Fibroblast of skin of right biceps (primary cell): ENCODE data around the gene TBC1D30.
"Not testable (repeated sequence)": the region's sequence is repeated elsewhere in the genome, so short reads cannot be mapped to it uniquely, and the experiment has no call there.

Experiments
- DNase-seq: peaks from one replicate; pipeline ENCODE4 v3.0.0-alpha.2; 2013

Gene TBC1D30, protein sequence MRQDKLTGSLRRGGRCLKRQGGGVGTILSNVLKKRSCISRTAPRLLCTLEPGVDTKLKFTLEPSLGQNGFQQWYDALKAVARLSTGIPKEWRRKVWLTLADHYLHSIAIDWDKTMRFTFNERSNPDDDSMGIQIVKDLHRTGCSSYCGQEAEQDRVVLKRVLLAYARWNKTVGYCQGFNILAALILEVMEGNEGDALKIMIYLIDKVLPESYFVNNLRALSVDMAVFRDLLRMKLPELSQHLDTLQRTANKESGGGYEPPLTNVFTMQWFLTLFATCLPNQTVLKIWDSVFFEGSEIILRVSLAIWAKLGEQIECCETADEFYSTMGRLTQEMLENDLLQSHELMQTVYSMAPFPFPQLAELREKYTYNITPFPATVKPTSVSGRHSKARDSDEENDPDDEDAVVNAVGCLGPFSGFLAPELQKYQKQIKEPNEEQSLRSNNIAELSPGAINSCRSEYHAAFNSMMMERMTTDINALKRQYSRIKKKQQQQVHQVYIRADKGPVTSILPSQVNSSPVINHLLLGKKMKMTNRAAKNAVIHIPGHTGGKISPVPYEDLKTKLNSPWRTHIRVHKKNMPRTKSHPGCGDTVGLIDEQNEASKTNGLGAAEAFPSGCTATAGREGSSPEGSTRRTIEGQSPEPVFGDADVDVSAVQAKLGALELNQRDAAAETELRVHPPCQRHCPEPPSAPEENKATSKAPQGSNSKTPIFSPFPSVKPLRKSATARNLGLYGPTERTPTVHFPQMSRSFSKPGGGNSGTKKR

DNA sequence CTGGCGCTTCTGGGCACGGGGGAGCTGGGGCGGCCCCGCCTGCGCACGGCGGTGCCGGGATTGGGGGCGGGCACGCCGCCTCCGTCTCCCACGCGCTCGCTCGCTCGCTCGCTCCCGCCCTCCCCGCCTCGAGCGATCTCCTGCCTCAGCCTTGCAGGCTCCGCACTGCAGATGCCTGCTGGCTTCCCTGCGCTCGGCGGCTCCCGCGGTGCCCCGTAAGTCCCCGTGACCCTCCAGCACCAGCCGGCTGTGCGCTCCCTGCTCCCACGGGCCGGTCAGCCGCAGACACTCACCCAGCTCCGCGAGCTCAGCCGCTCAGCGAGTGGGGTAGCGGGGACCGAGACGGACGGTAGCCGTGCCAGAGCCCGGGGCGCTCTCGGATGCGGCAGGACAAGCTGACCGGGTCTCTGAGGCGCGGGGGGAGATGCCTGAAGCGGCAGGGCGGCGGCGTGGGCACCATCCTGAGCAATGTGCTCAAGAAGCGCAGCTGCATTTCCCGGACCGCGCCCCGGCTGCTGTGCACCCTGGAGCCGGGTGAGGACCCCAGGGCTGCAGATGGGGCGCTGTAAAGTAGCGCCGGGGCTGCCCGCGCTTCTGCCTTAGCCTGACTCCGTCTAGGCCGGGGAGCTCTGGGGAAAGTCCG, at the start of gene TBC1D30:
Gene TBC1D30, plus strand, starts transcription at position 148 of the 643 bp plus-strand sequence. Its CDS starts 233 bp downstream, at position 381.
- peak; percentile 6 for DNase-seq

DNA sequence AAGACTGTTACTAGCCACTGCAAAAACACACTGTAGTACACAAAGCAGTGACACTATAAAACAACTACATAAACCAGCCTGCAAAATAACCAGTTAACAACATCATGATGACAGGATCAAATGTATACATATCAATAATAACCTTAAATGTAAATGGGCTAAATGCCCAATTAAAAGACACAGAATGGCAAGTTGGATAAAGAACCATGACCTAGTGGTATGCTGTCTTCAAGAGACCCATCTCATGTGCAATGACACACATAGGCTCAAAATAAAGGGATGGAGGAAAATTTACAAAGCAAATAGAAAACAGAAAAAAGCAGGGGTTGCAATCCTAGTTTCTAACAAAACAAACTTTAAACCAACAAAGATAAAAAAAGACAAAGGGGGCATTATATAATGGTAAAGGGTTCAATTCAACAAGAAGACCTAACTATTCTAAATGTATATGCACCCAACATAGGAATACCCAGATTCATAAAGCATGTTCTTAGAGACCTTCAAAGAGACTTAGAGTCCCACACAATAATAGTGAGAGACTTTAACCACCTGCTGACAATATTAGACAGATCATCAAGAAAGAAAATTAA, 49.2 kb upstream of the TBC1D30 start:
- not testable (repeated sequence) for DNase-seq

DNA sequence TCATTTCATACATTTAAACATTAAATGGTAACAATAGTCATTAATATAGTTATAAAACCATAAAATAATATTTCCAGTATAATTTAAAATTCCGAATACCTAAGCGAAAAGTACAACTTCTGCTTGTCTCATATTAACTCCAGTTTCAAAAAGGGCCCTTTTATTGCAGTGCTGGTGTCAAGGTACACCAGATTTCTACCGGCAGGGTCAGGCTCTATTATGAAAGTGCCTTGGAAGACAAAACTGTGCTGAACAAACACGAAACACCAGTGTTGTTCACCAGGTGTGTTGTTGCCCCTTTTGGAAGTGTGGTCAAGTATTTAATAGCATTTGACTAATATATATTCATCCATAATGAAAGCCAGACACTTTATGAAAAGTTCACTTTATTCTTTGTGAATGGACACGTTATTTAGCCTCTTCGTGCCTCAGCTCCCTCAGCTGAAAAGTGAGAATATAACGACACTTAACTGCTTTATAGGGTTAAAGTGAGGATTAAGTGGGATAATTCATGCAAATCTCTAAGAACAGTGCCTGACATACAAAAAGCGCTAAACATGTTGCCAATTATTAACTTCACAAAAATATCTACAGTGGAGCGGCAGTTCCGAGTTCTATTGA, 45.0 kb upstream of the TBC1D30 start:
- DNase-seq = no peak

DNA sequence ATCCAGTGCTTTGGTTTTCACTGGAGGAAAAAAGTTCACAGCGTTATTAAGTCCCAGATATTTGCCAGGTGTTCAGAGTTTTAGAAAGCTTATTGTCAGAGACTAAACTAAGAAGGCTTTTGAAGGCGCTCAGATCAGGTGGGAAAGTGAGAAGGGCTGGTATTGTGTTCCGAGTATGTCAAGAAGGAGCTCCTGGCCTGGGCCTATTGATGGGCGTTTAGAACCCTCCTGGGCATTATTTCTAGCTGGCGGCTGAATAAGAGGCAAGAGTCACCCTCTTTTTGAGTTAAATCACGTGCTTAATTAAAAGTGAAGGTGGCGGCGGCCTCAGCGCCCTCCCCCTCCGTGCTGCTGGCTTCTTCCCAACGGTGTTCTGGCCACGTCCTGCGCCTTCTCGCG, 44.3 kb upstream of the TBC1D30 start:
- DNase-seq = no peak

DNA sequence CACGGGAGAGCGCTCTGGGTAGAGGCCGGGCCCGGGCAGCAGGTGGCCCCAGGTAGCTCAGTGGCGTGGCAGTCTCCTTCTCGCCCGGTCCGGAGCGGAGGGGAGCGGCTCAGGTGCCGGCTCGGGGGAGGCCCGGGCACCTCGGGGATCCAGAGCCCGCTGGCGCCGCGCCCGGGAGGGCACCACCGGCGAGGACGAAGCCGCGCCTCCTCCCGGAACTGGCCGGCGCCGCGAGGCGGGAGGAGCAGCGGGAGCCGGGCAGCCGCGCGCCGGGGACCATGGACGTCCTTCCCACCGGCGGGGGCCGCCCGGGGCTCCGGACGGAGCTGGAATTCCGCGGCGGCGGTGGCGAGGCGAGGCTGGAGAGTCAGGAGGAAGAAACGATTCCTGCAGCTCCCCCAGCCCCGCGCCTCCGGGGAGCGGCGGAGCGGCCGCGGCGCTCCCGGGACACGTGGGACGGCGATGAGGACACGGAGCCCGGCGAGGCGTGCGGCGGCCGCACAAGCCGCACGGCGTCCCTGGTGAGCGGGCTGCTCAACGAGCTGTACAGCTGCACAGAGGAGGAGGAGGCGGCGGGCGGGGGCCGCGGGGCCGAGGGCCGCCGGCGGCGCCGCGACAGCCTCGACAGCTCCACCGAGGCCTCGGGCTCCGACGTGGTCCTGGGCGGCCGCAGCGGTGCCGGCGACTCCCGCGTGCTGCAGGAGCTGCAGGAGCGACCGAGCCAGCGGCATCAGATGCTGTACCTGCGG, 43.7 kb upstream of the TBC1D30 start:
- peak; percentile 3 for DNase-seq

DNA sequence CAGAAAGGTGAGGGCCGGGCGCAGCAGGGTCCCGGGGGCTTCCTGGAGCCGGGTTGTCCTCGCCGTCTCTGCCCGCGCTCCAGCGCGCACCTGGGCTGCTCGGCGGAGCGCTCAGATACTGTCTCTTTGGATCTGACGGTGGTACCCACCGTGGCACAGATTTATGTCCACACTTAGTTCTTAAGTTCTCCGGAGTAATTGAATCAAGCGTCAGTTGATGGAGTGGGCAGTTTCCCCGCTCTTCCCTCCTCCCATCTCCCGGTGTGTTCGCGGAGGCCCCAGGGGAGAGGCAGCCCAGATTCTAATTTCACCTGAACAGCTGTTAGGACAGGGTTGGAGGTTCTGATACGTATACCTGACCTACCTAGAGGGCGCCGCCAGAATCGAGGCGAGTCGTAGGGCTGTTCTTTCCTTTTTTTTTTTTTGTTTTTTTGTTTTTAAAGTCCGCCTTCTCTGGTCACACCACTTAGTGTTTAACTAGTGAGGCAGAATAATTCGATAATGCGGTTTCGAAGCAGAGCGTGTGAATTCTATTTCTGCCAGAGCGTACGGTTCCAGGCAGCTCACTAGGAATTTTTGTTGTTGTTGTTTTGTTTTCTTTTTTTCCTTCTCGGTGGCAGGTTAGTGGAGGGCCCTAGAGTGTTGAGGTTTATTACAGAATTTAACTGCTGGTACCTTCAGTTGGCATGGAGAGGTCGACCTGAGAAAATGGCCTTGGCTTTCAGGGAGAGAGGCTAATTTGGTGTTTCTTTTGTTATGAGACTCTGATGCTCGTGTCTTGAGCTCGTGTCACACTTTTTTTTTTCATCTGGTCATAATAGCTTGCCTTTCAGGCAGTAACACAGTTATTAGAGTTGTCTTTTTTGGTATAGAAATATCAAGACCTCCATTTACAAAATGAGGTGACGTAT, 42.9 kb upstream of the TBC1D30 start:
- DNase-seq = no peak

DNA sequence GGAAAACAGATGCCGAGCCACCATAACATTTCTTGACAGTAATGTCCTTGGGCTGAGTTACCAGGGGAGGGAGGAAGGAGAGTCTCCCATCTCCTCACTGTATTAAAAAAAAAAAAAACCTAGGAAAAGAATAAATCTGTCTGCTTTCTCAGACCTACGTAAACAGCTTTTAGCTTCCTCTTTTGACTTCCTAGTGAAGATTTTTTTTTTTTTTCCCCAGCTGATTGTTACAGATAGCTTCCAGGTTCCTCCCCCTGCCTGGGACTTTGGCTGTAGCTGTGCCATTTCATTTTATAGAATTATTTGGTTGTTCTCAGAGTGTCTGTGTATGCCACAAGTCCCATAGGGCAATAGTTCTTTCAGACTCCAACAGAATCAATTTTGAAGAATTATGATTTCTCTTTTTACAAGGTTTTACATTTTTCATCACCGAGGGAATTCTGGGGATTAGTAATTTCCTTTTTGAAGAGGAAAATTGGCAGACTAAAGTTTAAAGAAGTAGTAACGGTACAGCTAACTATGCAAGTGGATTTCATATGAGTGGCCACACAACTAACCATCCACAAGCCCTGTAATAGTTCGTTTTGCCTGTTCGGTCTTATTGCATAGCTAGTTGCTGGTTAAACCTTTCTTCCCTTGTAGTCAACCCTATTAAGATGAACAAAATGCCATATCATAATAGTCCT, 42.1 kb upstream of the TBC1D30 start:
- no peak for DNase-seq

DNA sequence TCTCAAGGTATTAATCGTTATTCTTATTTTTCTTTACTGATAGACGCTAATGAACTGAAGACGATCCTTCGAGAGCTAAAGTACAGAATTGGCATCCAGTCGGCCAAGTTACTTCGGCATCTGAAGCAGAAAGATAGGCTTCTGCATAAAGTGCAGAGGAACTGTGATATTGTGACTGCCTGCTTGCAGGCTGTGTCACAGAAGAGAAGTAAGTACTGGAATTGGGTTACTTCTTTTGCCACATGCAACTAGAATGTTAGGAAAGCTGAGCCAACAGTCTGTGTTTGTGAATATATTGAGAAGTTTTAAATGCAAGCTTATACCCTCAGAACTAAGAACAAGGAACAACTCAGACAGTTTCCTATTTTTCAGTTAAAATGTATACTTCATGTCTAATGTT, 38.6 kb upstream of the TBC1D30 start:
- no peak for DNase-seq

DNA sequence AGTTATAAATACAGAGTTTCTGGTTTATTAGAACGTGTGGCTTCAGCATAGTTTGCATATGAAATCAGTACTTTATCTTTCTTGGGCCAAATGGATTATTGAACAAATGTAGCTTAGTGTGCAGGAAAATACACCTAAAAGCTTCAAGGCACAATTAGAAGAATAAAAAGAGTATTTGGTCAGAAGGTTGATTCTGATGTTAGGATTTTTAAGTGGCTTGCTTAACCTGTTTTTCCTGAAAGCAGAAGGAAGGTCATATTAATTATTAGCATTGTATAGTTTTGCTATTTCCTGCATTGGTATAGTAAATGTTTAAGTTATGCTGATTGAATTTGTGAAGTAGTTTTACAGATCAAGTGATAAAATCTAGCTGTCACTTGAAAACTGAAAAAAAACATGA, 34.3 kb upstream of the TBC1D30 start:
- DNase-seq = no peak

DNA sequence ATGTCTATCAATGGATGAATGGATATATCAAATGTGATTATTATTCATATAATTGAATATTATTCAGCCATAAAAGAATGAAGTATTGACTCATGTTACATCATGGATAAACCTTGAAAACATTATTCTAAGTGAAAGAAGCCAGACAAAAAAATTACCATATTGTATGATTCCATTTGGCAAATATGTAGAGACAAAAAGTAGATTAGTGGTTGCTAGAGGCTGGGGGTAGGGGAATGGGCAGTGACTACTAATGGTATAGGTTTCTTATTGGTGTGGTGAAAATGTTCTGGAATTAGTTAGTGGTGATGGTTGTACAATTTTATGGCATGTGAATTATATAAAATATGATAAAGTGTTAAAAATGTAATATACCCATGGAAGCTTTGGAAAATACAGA, 33.4 kb upstream of the TBC1D30 start:
- DNase-seq = peak; percentile 45

DNA sequence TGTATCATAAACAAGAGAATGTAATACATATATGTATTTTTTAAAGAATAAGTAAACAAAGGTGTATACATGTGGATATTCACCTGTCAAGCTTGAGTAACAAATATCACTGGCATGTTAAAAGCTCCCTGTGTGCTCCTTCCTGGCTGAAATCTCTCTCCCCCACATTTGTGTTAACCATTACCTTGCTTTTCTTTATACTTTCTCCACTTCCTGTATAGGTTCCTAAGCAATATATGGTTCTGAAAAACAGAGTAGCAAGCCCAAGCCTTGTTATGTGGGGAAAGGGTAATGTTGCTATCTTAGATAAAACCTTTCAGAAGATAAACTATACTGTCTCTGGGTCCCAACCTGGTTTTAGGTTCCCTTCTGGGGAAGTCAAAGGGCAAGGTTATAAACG, 32.3 kb upstream of the TBC1D30 start:
- DNase-seq = no peak

DNA sequence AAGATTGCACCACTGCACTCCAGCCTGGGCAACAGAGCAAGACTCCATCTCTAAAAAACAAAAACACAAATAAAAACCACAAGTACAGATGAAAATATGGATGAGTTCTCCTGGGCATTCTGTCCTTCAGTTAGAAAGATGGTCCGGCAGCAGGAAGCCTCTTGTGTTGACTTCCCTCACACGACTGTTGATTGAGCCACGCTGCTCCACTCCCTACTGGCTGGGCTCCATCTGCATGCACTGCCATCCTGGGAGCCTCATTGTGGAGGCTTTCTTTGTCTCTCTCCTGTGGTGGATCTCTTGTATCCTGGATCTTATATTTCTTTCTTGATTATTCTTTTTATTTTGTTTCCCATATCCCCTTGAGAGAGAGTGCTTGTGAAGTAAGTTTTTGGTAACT, 30.8 kb upstream of the TBC1D30 start:
- no peak for DNase-seq

DNA sequence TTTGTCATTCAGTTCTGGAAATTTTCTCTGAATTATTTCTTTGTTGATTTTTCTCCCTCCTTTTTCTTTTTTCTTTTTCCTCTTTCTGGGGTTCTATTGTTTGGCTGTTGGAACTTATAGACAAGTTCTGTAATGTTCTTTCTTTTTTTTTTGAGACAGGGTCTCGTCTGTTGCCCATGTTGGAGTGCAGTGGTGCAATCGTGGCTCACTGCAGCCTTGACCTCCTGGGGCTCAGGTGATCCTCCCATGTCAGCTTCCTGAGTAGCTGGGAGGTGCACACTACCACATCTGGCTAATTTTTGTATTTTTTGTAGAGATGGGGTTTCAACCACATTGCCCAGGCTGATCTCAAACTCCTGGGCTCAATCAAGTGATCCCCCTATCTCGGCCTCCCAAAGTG, 30.1 kb upstream of the TBC1D30 start:
- no peak for DNase-seq

DNA sequence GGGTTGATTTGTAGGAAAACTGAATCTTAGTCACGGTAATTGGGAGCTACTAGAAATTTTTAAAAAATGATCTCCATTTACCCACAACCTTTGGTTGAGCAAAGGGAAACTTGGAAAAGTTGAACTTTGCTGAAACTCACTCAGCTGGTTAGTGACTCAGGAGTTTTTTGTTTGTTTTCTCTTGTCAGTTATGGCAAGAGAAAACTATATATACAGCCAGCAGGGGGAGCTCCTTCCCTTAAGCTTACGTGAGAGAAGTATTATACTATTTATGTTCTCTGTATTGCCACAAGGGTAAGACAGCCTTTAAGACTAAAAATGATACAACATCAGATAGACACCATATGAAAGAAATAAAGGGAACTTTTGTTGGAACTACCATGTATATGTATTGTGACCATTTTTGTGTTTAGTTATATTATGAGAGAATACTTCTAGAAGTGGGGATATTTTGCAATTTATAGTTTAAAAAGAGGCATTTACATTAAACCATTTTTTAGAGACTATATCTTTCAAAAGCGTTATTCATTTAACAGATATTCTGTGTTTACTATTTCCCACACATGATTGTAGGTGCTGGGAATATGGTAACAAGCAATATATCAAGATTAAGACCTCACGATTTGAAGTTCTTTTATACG, 28.1 kb upstream of the TBC1D30 start:
- DNase-seq = peak; percentile 86

DNA sequence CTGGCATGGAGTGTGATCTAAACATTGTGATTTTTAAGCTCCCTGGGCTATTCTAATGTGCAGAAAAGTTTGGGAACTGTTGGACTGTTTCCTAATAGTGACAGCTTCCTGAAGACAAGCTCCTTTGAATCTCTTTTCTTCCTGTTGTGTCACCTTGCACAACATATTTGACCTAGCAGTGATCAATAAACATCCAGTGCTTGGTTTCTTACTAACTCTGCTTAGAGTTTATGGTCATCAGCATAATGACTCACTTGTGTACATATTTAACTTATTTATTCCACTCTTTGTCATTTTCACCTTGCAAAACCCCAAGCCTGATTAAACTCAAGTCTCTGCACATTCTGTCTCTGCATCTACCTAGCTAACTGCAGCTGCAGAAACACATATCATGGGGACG, 27.3 kb upstream of the TBC1D30 start:
- no peak for DNase-seq

DNA sequence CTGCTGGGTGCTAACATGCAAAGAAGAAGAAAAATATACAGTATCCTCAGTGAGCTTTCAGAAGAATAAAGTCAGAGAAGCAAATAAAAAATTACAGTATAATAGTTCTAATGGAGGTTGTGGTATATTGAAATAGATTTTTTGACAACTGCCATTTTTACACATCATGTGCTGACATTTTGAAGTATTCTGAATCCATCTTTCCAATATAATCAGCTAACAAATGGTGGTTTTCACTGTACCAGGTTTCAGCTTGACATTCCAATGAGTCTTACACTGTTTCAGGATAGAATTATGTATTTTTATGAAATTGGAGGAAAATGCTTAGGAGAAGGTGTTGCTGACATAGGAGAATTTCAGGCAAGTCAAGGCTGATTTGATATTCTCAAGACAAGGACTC, 26.3 kb upstream of the TBC1D30 start:
- no peak for DNase-seq

DNA sequence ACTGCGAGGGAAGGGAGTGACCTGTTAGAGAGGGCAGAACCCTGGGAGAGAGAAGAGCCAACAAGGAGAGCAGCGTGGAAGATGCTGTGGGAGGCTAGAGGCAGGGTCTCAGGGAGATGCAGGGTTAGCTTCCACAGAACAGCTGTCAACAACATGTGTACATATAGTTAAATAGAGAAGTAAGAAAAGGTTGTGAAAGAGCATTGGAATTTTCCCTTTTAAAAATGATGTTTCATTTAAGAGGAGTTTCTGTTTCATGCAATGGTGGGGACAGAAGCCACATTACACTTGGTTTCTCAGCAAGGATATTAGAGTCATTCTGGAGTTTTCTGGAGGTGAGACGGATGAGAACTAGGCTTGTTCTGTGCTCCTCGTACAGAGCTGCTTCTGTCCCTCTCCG, 23.8 kb upstream of the TBC1D30 start:
- DNase-seq = no peak

DNA sequence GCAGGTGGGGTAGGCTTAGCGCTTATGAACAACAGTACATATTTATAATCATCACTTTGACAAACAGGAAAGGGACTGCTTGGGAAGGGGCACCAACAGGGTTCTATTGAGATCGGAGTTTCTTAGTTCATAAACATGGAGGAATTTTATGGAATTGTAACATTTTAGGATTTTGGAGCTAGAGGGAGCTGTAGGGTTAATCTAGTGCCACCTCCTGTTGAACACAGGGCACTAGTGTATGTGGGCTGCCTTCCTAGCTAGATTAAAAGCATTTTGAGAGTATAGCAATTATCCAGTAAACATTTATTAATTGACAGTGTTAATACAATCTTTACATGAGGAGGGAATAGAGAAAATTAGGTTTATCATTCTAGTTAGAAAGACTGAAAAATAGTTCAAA, 23.1 kb upstream of the TBC1D30 start:
- no peak for DNase-seq

DNA sequence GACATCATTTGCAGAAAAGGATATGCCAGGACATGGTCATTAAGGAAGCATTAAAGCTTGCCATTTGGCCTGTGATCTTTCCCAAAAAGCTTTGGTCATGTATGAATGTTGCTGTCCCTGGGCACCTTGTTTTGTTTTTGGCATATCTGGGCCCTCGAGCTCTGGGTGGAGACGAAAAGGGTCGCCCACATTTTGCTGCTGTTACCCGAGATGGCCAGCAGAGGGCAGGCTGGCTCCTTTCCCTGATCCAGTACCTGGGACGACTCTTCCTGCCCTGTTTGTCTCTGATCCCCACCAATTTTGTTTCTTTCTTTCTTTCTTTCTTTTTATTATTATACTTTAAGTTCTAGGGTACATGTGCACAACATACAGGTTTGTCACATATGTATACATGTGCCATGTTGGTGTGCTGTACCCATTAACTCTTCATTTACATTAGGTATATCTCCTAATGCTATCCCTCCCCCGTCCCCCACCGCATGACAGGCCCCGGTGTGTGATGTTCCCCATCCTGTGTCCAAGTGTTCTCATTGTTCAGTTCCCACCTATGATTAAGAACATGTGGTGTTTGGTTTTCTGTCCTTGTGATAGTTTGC, 22.2 kb upstream of the TBC1D30 start:
- peak; percentile 34 for DNase-seq

DNA sequence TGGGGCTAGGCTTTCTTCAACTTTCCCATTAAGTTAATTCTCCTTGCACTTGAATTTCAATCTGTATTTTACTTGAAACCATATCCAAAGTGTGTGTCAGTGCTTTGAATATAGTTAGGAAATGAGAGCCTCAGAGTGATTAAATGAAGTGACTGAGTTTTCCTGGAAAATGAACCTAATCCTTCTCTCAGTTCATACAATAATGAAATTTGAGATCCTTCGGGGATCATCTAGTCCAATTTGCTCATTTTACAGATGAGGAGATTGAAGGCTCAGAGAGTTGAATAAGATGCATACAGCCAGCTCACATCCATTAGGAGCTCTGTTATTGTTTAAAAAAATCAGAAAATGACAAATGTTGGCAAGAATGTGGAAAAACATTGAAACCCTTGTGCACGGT, 18.3 kb upstream of the TBC1D30 start:
- DNase-seq = no peak
